Measurements from ENCODE around the gene OSBPL8.

The OSBPL8 gene

GRCh38 chr12:76410781-76411180 lies 148.8 kb downstream of the OSBPL8 start:
- TF ChIP-seq CTCF (conservative IDR thresholded peaks at IDR 0.05; ENCODE audit: control insufficient read depth, insufficient read depth, low read depth, low read length): no peak
- DNase-seq (ENCODE audit: low read depth): no peak
- H3K4me3 ChIP-seq (ENCODE audit: control insufficient read depth, low read depth, low read length): no peak overlapping the region

GRCh38 chr12:76410371-76410770 lies 149.2 kb downstream of the OSBPL8 start:
- no peak for TF ChIP-seq CTCF (conservative IDR thresholded peaks at IDR 0.05; ENCODE audit: control insufficient read depth, insufficient read depth, low read depth, low read length)
- DNase-seq (ENCODE audit: low read depth): no peak
- no peak overlapping the region for H3K4me3 ChIP-seq (ENCODE audit: control insufficient read depth, low read depth, low read length)

- DNase-seq (ENCODE audit: low read depth): no peak
- no peak for TF ChIP-seq CTCF (conservative IDR thresholded peaks at IDR 0.05; ENCODE audit: control insufficient read depth, insufficient read depth, low read depth, low read length)
- no peak overlapping the region for H3K4me3 ChIP-seq (ENCODE audit: control insufficient read depth, low read depth, low read length)
These were observed 150.5 kb downstream of the OSBPL8 start for GRCh38 chr12:76409074-76409473.

- no peak overlapping the region for H3K4me3 ChIP-seq (ENCODE audit: control insufficient read depth, low read depth, low read length)
- DNase-seq (ENCODE audit: low read depth): no peak
- TF ChIP-seq CTCF (conservative IDR thresholded peaks at IDR 0.05; ENCODE audit: control insufficient read depth, insufficient read depth, low read depth, low read length): no peak
These were observed 151.9 kb downstream of the OSBPL8 start for GRCh38 chr12:76407710-76408109.

- TF ChIP-seq CTCF (conservative IDR thresholded peaks at IDR 0.05; ENCODE audit: control insufficient read depth, insufficient read depth, low read depth, low read length): no peak
- DNase-seq (ENCODE audit: low read depth): no peak
- no peak overlapping the region for H3K4me3 ChIP-seq (ENCODE audit: control insufficient read depth, low read depth, low read length)
These were observed 157.3 kb downstream of the OSBPL8 start for GRCh38 chr12:76402259-76402658.

GRCh38 chr12:76400136-76400535 lies 159.4 kb downstream of the OSBPL8 start:
- no peak for DNase-seq (ENCODE audit: low read depth)
- H3K4me3 ChIP-seq (ENCODE audit: control insufficient read depth, low read depth, low read length): no peak overlapping the region
- no peak for TF ChIP-seq CTCF (conservative IDR thresholded peaks at IDR 0.05; ENCODE audit: control insufficient read depth, insufficient read depth, low read depth, low read length)

GRCh38 chr12:76399040-76399439 lies 160.5 kb downstream of the OSBPL8 start:
- TF ChIP-seq CTCF (conservative IDR thresholded peaks at IDR 0.05; ENCODE audit: control insufficient read depth, insufficient read depth, low read depth, low read length): no peak
- peak; percentile 8 for DNase-seq (ENCODE audit: low read depth)
- H3K4me3 ChIP-seq (ENCODE audit: control insufficient read depth, low read depth, low read length): no peak overlapping the region
